IMR-90 (cell line): ENCODE results near the gene SEMA3G. TPM values are rescaled to one million over a fixed set of nuclear protein-coding genes. Genes with fewer than 3 reads are reported as not detected.

Experiments
- ATAC-seq: fragments of 200-7000 bp; cut with Tn5 transposase; 2 replicates; pipeline ENCODE4 v1.9.1; 2020; ENCODE audit warnings: low read depth, mild to moderate bottlenecking, moderate library complexity
- BruUV-seq: library from RNA; stranded (reverse); fragments of 400-500 nt; replicated peaks from 2 replicates; lab custom pipeline; 2021; lab: Mats Ljungman, UMichigan
- CTCF ChIA-PET: fragments of 300-600 bp; formaldehyde crosslinking; extraction: SDS; loops from one replicate; lab custom pipeline; 2021; ENCODE audit warnings: antibody characterized with exemption; lab: Yijun Ruan, JAX
- POLR2A ChIA-PET: fragments of 300-600 bp; sonication (Branson Sonifier 250); formaldehyde crosslinking; loops from one replicate; lab custom pipeline; 2022; ENCODE audit warnings: antibody characterized with exemption; ENCODE audit not compliant: unreplicated experiment; lab: Charles Lee
- DNase-seq: peaks from one replicate; pipeline ENCODE4 v3.0.0; 2013
- H2AFZ ChIP-seq: replicated peaks from 2 replicates; pipeline ENCODE3; 2013; ENCODE audit warnings: low read length, mild to moderate bottlenecking; ENCODE audit not compliant: poor library complexity
- H2AK5ac ChIP-seq: 2 replicates; pipeline ENCODE4 v1.6.1; 2013; ENCODE audit warnings: low read depth, low read length, inconsistent platforms
- H2AK9ac ChIP-seq: replicated peaks from 2 replicates; pipeline ENCODE3; 2013; ENCODE audit warnings: mild to moderate bottlenecking, low read depth, low read length, moderate library complexity; ENCODE audit not compliant: poor library complexity
- H2BK120ac ChIP-seq: 2 replicates; pipeline ENCODE4 v1.6.1; 2013; ENCODE audit warnings: low read depth, low read length, inconsistent platforms
- H2BK15ac ChIP-seq: 3 replicates; pipeline ENCODE4 v1.6.1; 2013; ENCODE audit warnings: low read depth, low read length, inconsistent platforms
- H2BK20ac ChIP-seq: 2 replicates; pipeline ENCODE4 v1.6.1; 2013; ENCODE audit warnings: low read depth, mild to moderate bottlenecking, inconsistent platforms, low read length, moderate library complexity
- H2BK5ac ChIP-seq: 2 replicates; pipeline ENCODE4 v1.6.1; 2013; ENCODE audit warnings: mild to moderate bottlenecking, low read depth, low read length, inconsistent platforms; ENCODE audit not compliant: poor library complexity, severe bottlenecking
- H3K14ac ChIP-seq: replicated peaks from 2 replicates; pipeline ENCODE4 v1.6.1; 2013; ENCODE audit warnings: low read depth, low read length, inconsistent platforms
- H3K18ac ChIP-seq: 2 replicates; pipeline ENCODE4 v1.6.1; 2013; ENCODE audit warnings: low read depth, low read length, control low read depth
- H3K23ac ChIP-seq: 2 replicates; pipeline ENCODE4 v1.6.1; 2013; ENCODE audit warnings: low read depth, low read length, inconsistent platforms
- H3K27ac ChIP-seq: 2 replicates; pipeline ENCODE4 v1.5.1; 2013; ENCODE audit warnings: mild to moderate bottlenecking, control low read depth, low read length; ENCODE audit not compliant: insufficient read depth
- H3K27me3 ChIP-seq: 2 replicates; pipeline ENCODE4 v1.6.1; 2013; ENCODE audit warnings: low read length; ENCODE audit not compliant: control insufficient read depth, insufficient read depth
- H3K36me3 ChIP-seq: 2 replicates; pipeline ENCODE4 v1.6.1; 2013; ENCODE audit warnings: low read length, mixed read lengths; ENCODE audit not compliant: control insufficient read depth, insufficient read depth
- H3K4ac ChIP-seq: 2 replicates; pipeline ENCODE4 v1.6.1; 2013; ENCODE audit warnings: low read depth, low read length, inconsistent platforms
- H3K4me1 ChIP-seq: 2 replicates; pipeline ENCODE4 v1.6.1; 2013; ENCODE audit warnings: low read length, mixed read lengths; ENCODE audit not compliant: control insufficient read depth, insufficient read depth
- H3K4me2 ChIP-seq: 2 replicates; pipeline ENCODE4 v1.6.1; 2013; ENCODE audit warnings: low read depth, mild to moderate bottlenecking, control low read depth, low read length, moderate library complexity
- H3K4me3 ChIP-seq: 2 replicates; pipeline ENCODE4 v1.5.1; 2013; ENCODE audit warnings: low read depth, mild to moderate bottlenecking, control low read depth, low read length, moderate library complexity; ENCODE audit not compliant: insufficient read depth
- H3K56ac ChIP-seq: 2 replicates; pipeline ENCODE4 v1.6.1; 2013; ENCODE audit warnings: low read length, inconsistent platforms; ENCODE audit not compliant: insufficient read depth; ENCODE audit errors: extremely low read depth
- H3K79me1 ChIP-seq, 2 experiments: 2 replicates each; pipeline ENCODE4 v1.6.1; 2013; ENCODE audit warnings: low read length in 2 of 2, inconsistent platforms in 1 of 2, low read depth in 1 of 2
- H3K9ac ChIP-seq: 2 replicates; pipeline ENCODE4 v1.6.1; 2013; ENCODE audit warnings: low read depth, low read length, control low read depth
- H3K9me1 ChIP-seq: 2 replicates; pipeline ENCODE4 v1.6.1; 2013; ENCODE audit warnings: low read length, inconsistent platforms; ENCODE audit not compliant: insufficient read depth
- H3K9me3 ChIP-seq: 2 replicates; pipeline ENCODE4 v1.6.1; 2013; ENCODE audit warnings: low read length; ENCODE audit not compliant: control insufficient read depth, insufficient read depth
- H4K20me1 ChIP-seq: 2 replicates; pipeline ENCODE4 v1.6.1; 2013; ENCODE audit warnings: low read length, inconsistent platforms; ENCODE audit not compliant: insufficient read depth
- H4K5ac ChIP-seq: 2 replicates; pipeline ENCODE4 v1.6.1; 2013; ENCODE audit warnings: mild to moderate bottlenecking, low read depth, low read length, control low read depth
- H4K8ac ChIP-seq, 2 experiments: 2 replicates each; pipeline ENCODE4 v1.6.1; 2013; ENCODE audit warnings: low read depth in 2 of 2, low read length in 2 of 2, control low read depth in 1 of 2, inconsistent platforms in 1 of 2
- H4K91ac ChIP-seq: 2 replicates; pipeline ENCODE4 v1.6.1; 2013; ENCODE audit warnings: low read depth, low read length, inconsistent platforms; ENCODE audit not compliant: insufficient read depth
- BHLHE40 ChIP-seq: fragments of 150-350 bp; IDR thresholded peaks from 2 replicates; pipeline ENCODE4 v1.6.1; 2016; ENCODE audit warnings: mild to moderate bottlenecking, low read depth, low read length
- CEBPB ChIP-seq: IDR thresholded peaks from 2 replicates; pipeline ENCODE4 v1.6.1; 2012; ENCODE audit warnings: low read depth, low read length, improper control_type of control experiment
- CHD1 ChIP-seq: IDR thresholded peaks from 2 replicates; pipeline ENCODE4 v1.6.1; 2012; ENCODE audit warnings: low read depth, low read length, improper control_type of control experiment
- ELK1 ChIP-seq: fragments of 150-350 bp; IDR thresholded peaks from 2 replicates; pipeline ENCODE4 v1.6.1; 2016; ENCODE audit warnings: low read depth, mild to moderate bottlenecking, low read length, moderate library complexity, borderline replicate concordance
- FOS ChIP-seq: fragments of 150-350 bp; IDR thresholded peaks from 2 replicates; pipeline ENCODE4 v1.6.1; 2016; ENCODE audit warnings: low read depth, low read length
- MAFK ChIP-seq: IDR thresholded peaks from 2 replicates; pipeline ENCODE4 v1.6.1; 2012; ENCODE audit warnings: low read depth, low read length, improper control_type of control experiment
- MAZ ChIP-seq: IDR thresholded peaks from 2 replicates; pipeline ENCODE4 v1.6.1; 2012; ENCODE audit warnings: low read depth, mild to moderate bottlenecking, low read length, improper control_type of control experiment, moderate library complexity, borderline replicate concordance
- MXI1 ChIP-seq: IDR thresholded peaks from 2 replicates; pipeline ENCODE4 v1.6.1; 2012; ENCODE audit warnings: low read depth, mild to moderate bottlenecking, low read length, moderate library complexity, borderline replicate concordance
- NFE2L2 ChIP-seq: fragments of 150-350 bp; IDR thresholded peaks from 2 replicates; pipeline ENCODE4 v1.6.1; 2016; ENCODE audit warnings: low read depth, mild to moderate bottlenecking, low read length
- POLR2A ChIP-seq: IDR thresholded peaks from 2 replicates; pipeline ENCODE4 v1.6.1; 2012; ENCODE audit warnings: mild to moderate bottlenecking, low read depth, low read length
- RAD21 ChIP-seq: IDR thresholded peaks from 2 replicates; pipeline ENCODE4 v1.6.1; 2012; ENCODE audit warnings: low read length, improper control_type of control experiment
- RCOR1 ChIP-seq: IDR thresholded peaks from 2 replicates; pipeline ENCODE4 v1.6.1; 2012; ENCODE audit warnings: mild to moderate bottlenecking, low read length, improper control_type of control experiment; ENCODE audit not compliant: insufficient replicate concordance
- RFX5 ChIP-seq: IDR thresholded peaks from 2 replicates; pipeline ENCODE4 v1.8.0; 2012; ENCODE audit warnings: low read depth, mild to moderate bottlenecking, low read length, moderate library complexity
- SMC3 ChIP-seq: fragments of 150-350 bp; IDR thresholded peaks from 2 replicates; pipeline ENCODE4 v1.6.1; 2016; ENCODE audit warnings: low read depth, mild to moderate bottlenecking, antibody characterized with exemption, low read length, moderate library complexity
- USF2 ChIP-seq: fragments of 150-350 bp; IDR thresholded peaks from 2 replicates; pipeline ENCODE4 v1.6.1; 2017; ENCODE audit warnings: mild to moderate bottlenecking, antibody characterized with exemption, low read length, low read depth
- WGBS, 2 experiments: methylation state at CpG; one replicate each; pipeline versions ENCODE4 v1.1.5 to v1.1.7; 2013; ENCODE audit warnings: missing lambda C conversion rate in 2 of 2; ENCODE audit not compliant: insufficient read length in 1 of 2; ENCODE audit errors: extremely low coverage in 2 of 2; 5-methylcytosine and 5-hydroxymethylcytosine counted together
- dilution Hi-C: fragments of 300-500 bp; cut with HindIII; formaldehyde crosslinking; loops from one replicate; pipeline ENCODE4 v1.14.3; 2018; ENCODE audit warnings: low sequenced_read_pairs; ENCODE audit not compliant: unreplicated experiment
- in situ Hi-C: fragments of 300-500 bp; cut with MboI; formaldehyde crosslinking; loops from 3 replicates; pipeline ENCODE4 v1.14.3; 2019; ENCODE audit warnings: low sequenced_read_pairs, inconsistent platforms, mixed read lengths
- intact Hi-C: fragments of 100-400 bp; cut with micrococcal nuclease; formaldehyde crosslinking; loops from 2 replicates; pipeline ENCODE4 v1.10.0; 2022
- polyA plus RNA-seq, 3 experiments: library from polyadenylated mRNA; depleted of rRNA; stranded (reverse); fragments of >200 nt; gene quantifications; 2 replicates each; pipeline ENCODE4 v1.2.3, GENCODE V29; 2012; ENCODE audit warnings: low replicate concordance in 1 of 3
- total RNA-seq: library from RNA; depleted of rRNA; stranded (reverse); fragments of >200 nt; gene quantifications from 2 replicates; pipeline ENCODE4 v1.2.3, GENCODE V29; 2012
- TF ChIP-seq, protein P1 (sequence below): conservative IDR thresholded peaks from 2 replicates; pipeline ENCODE4 v1.5.1; 2012; ENCODE audit warnings: mild to moderate bottlenecking, low read depth, low read length, improper control_type of control experiment

The SEMA3G gene
- total and polyA plus RNA-seq, 2 of the 4 experiments (the other 2 are of a cell fraction): 0.07 TPM; not detected in 1

DNA sequence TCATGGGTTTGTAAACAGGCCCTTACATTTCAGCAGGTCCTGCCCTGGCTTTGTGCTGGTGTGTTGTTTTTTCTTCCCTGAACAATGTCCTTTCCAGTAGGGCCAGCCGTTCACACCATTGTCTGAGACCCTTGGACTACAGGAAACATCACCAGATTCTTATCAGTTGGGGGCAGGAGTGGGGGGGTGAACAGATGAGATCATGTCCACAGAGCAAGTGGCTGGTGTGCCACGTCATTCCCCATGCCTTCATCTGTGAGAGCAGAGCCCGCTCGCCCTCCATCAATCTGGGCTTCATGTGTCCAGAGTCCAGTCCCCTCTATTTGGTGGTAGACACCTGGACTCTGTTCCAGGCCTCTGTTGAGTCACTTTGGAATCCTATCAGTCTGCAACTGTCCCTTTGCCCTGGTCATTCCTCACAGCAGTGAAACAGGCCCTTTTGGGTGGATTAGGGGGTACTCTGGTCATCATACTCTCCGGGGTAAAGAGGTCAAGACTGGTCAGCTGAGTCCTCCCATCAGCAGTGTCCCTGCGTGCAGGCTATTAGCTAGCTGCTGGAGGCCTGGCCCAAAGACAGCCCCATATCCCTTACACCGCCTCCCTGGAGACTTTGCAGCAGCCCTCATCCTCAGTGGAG, 15.0 kb downstream of the SEMA3G start:
- Histone ChIP-seq H3K23ac (no peak overlapping the region), H3K56ac (no peak overlapping the region), H2AK5ac (no peak overlapping the region), H4K5ac (no peak overlapping the region), H3K14ac (no peak overlapping the region), H4K91ac (no peak overlapping the region), H2BK5ac (no peak overlapping the region), H2BK120ac (no peak overlapping the region), H2AK9ac (no peak overlapping the region), H3K79me1 (no peaks in the 10 kb centered on the region), H3K18ac (no peak overlapping the region), H3K9me1 (no peaks in the 10 kb centered on the region), H3K4me3 (no peak overlapping the region), H2AFZ (no peak overlapping the region), H3K4me1 (peaks cover 4% of the 10 kb centered on the region; the same call in 1 of the 2 replicates), H3K27me3 (peaks cover 20% of the 10 kb centered on the region), H3K27ac (no peak overlapping the region), H3K9me3 (no peaks in the 10 kb centered on the region), H3K36me3 (no peaks in the 10 kb centered on the region), H3K4ac (no peak overlapping the region), H4K20me1 (no peaks in the 10 kb centered on the region), H4K8ac (no peak overlapping the region), H3K9ac (no peak overlapping the region), H3K4me2 (no peak overlapping the region), H2BK15ac (no peak overlapping the region), H2BK20ac (no peak overlapping the region)
- intact Hi-C loops: no loop called here
- DNase-seq (peak; percentile 28), ATAC-seq (no peak)
- 89% methylated on average over 3 of the region's 7 CpGs; no CpG with 5 or more reads in 1 of the 2 experiments for WGBS, 2 experiments
- ChIA-PET CTCF (interaction anchor here (1.3 to 1.4 kb wide), 2 partner anchors 14 to 16 kb away, joined by 3 to 4 read pairs; no protein-coding TSS in a partner anchor), POLR2A (no interaction called here)
- TF ChIP-seq MAZ (no peak), FOS (no peak), NFE2L2 (no peak), RAD21 (no peak), CHD1 (no peak), POLR2A (no peak), BHLHE40 (no peak), ELK1 (no peak), RCOR1 (no peak), CEBPB (no peak), MAFK (no peak), SMC3 (no peak), RFX5 (no peak), MXI1 (no peak), USF2 (no peak)
- TF ChIP-seq, protein P1, sequence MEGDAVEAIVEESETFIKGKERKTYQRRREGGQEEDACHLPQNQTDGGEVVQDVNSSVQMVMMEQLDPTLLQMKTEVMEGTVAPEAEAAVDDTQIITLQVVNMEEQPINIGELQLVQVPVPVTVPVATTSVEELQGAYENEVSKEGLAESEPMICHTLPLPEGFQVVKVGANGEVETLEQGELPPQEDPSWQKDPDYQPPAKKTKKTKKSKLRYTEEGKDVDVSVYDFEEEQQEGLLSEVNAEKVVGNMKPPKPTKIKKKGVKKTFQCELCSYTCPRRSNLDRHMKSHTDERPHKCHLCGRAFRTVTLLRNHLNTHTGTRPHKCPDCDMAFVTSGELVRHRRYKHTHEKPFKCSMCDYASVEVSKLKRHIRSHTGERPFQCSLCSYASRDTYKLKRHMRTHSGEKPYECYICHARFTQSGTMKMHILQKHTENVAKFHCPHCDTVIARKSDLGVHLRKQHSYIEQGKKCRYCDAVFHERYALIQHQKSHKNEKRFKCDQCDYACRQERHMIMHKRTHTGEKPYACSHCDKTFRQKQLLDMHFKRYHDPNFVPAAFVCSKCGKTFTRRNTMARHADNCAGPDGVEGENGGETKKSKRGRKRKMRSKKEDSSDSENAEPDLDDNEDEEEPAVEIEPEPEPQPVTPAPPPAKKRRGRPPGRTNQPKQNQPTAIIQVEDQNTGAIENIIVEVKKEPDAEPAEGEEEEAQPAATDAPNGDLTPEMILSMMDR: no peak
- in situ Hi-C loops: no loop called here
- no TSS peak for BruUV-seq
- dilution Hi-C loops: no loop called here
